Progenitor cell of endocrine pancreas (in vitro differentiated cells): Measurements from ENCODE around the gene KRTAP5-11. TPM values are rescaled to one million over a fixed set of nuclear protein-coding genes. Genes with fewer than 3 reads are reported as not detected.
"Not testable (repeated sequence)": the region's sequence is repeated elsewhere in the genome, so short reads cannot be mapped to it uniquely, and the experiment has no call there.

Experiments
- DNase-seq: peaks from one replicate; pipeline ENCODE4 v3.0.0; 2021; ENCODE audit warnings: low spot score; ENCODE audit not compliant: unreplicated experiment
- H3K27ac Mint-ChIP-seq: 2 replicates; pipeline ENCODE4 v1.8.0; 2021; ENCODE audit warnings: mild to moderate bottlenecking, moderate library complexity, mixed read lengths
- H3K27me3 Mint-ChIP-seq: 2 replicates; pipeline ENCODE4 v1.8.0; 2021; ENCODE audit warnings: mixed read lengths
- H3K36me3 Mint-ChIP-seq: 2 replicates; pipeline ENCODE4 v1.8.0; 2022; ENCODE audit warnings: mixed read lengths; ENCODE audit not compliant: insufficient read depth
- H3K4me1 Mint-ChIP-seq: 2 replicates; pipeline ENCODE4 v1.8.0; 2021; ENCODE audit warnings: low read depth, mixed read lengths
- H3K4me3 Mint-ChIP-seq: 2 replicates; pipeline ENCODE4 v1.8.0; 2021; ENCODE audit warnings: low read depth, mild to moderate bottlenecking, moderate library complexity, mixed read lengths
- H3K9me3 Mint-ChIP-seq: 2 replicates; pipeline ENCODE4 v1.8.0; 2021; ENCODE audit warnings: low read depth, mixed read lengths
- total RNA-seq: library from RNA; stranded (reverse); gene quantifications from 2 replicates; pipeline ENCODE4 v1.2.1, GENCODE V29; 2021
- TF ChIP-seq, protein P1 (sequence below): fragments of 200-600 bp; sonication (generic); IDR thresholded peaks from one replicate; pipeline ENCODE4 v1.5.0; 2021; ENCODE audit warnings: antibody characterized with exemption, mild to moderate bottlenecking; ENCODE audit not compliant: unreplicated experiment

KRTAP5-11 gene
- total RNA-seq, 1 donor from 2014 or later: not detected

GRCh38 chr11:71543866-71544265 is 38.8 kb downstream of the KRTAP5-11 start:
- TF ChIP-seq, protein P1, sequence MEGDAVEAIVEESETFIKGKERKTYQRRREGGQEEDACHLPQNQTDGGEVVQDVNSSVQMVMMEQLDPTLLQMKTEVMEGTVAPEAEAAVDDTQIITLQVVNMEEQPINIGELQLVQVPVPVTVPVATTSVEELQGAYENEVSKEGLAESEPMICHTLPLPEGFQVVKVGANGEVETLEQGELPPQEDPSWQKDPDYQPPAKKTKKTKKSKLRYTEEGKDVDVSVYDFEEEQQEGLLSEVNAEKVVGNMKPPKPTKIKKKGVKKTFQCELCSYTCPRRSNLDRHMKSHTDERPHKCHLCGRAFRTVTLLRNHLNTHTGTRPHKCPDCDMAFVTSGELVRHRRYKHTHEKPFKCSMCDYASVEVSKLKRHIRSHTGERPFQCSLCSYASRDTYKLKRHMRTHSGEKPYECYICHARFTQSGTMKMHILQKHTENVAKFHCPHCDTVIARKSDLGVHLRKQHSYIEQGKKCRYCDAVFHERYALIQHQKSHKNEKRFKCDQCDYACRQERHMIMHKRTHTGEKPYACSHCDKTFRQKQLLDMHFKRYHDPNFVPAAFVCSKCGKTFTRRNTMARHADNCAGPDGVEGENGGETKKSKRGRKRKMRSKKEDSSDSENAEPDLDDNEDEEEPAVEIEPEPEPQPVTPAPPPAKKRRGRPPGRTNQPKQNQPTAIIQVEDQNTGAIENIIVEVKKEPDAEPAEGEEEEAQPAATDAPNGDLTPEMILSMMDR: no peak
- peaks cover 19% of the 10 kb centered on the region for H3K4me1 Mint-ChIP-seq
- H3K27me3 Mint-ChIP-seq: peaks cover 3% of the 10 kb centered on the region
- DNase-seq: no peak
- H3K27ac Mint-ChIP-seq: no peak overlapping the region
- H3K9me3 Mint-ChIP-seq: peaks cover 13% of the 10 kb centered on the region
- no peak overlapping the region for H3K4me3 Mint-ChIP-seq
- peaks cover 6% of the 10 kb centered on the region for H3K36me3 Mint-ChIP-seq

GRCh38 chr11:71542879-71543777 is 39.5 kb downstream of the KRTAP5-11 start:
- TF ChIP-seq, protein P1: no peak

GRCh38 chr11:71542382-71542781 is 40.3 kb downstream of the KRTAP5-11 start:
- peaks cover 6% of the 10 kb centered on the region for H3K36me3 Mint-ChIP-seq
- no peak overlapping the region for H3K4me3 Mint-ChIP-seq
- no peaks in the 10 kb centered on the region for H3K27me3 Mint-ChIP-seq
- no peak overlapping the region for H3K27ac Mint-ChIP-seq
- H3K4me1 Mint-ChIP-seq: peaks cover 19% of the 10 kb centered on the region
- TF ChIP-seq, protein P1: no peak
- peaks cover 13% of the 10 kb centered on the region for H3K9me3 Mint-ChIP-seq
- no peak for DNase-seq

More at GRCh38 chr11:71542879-71543777, 39.5 kb downstream of the KRTAP5-11 start:
- Mint-ChIP-seq H3K9me3 (peaks cover 13% of the 10 kb centered on the region), H3K36me3 (peaks cover 6% of the 10 kb centered on the region), H3K27me3 (no peaks in the 10 kb centered on the region), H3K4me3 (no peak overlapping the region), H3K27ac (no peak overlapping the region), H3K4me1 (peaks cover 19% of the 10 kb centered on the region)
- DNase-seq: no peak

- H3K27ac Mint-ChIP-seq, H3K27me3 Mint-ChIP-seq: not testable (repeated sequence)
Observed at GRCh38 chr11:71540521-71541304, 42.0 kb downstream of the KRTAP5-11 start.

GRCh38 chr11:71539971-71540370 is 42.7 kb downstream of the KRTAP5-11 start:
- H3K36me3 Mint-ChIP-seq, H3K4me3 Mint-ChIP-seq, H3K9me3 Mint-ChIP-seq, H3K27ac Mint-ChIP-seq, DNase-seq, H3K27me3 Mint-ChIP-seq: not testable (repeated sequence)
- peaks cover 26% of the 10 kb centered on the region for H3K4me1 Mint-ChIP-seq

More at GRCh38 chr11:71540521-71541304, 42.0 kb downstream of the KRTAP5-11 start:
- H3K4me3 Mint-ChIP-seq, H3K36me3 Mint-ChIP-seq, H3K9me3 Mint-ChIP-seq, DNase-seq: not testable (repeated sequence)
- H3K4me1 Mint-ChIP-seq: peaks cover 22% of the 10 kb centered on the region

DNA sequence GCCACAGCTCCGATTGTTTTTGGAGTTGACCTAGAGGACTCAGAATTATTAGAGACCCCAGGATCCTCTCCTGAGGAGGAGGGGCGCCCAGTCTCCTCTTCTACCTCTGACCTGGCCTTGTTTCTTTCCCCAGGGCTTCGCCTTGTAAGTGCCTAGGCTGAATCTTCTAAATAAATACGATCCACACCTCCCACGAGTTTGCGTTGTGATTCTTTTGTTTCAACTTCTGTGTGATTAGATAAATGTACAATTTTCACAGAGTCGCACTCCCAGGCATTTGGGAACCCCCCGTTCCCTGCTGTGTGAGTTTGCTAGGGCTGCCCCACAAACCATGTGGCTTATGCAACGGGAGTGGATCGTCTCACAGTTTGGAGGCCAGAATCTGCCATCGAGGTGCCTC is 43.7 kb downstream of the KRTAP5-11 start:
- H3K9me3 Mint-ChIP-seq: peaks cover 6% of the 10 kb centered on the region
- TF ChIP-seq, protein P1: no peak
- H3K27me3 Mint-ChIP-seq: no peaks in the 10 kb centered on the region
- H3K27ac Mint-ChIP-seq: no peak overlapping the region
- H3K36me3 Mint-ChIP-seq: no peaks in the 10 kb centered on the region
- DNase-seq: no peak
- peaks cover 24% of the 10 kb centered on the region for H3K4me1 Mint-ChIP-seq
- no peak overlapping the region for H3K4me3 Mint-ChIP-seq
